Measurements from ENCODE around the gene LAMB1. TPM values are rescaled to one million over a fixed set of nuclear protein-coding genes. Genes with fewer than 3 reads are reported as not detected.

LAMB1 gene
- total RNA-seq, 2 donors from 2014 or later: 95.9 to 132 TPM

GRCh38 chr7:107980171-107980570 lies 22.8 kb downstream of the LAMB1 start:
- intact Hi-C loops (cut with DNase I, micrococcal nuclease): no loop called here
- DNase-seq (no peak), ATAC-seq (no peak)

- DNase-seq (no peak), ATAC-seq (no peak)
- intact Hi-C loops (cut with DNase I, micrococcal nuclease): no loop called here
Observed at GRCh38 chr7:107978815-107979408, 24.0 kb downstream of the LAMB1 start.

- DNase-seq: no peak
- intact Hi-C loops (cut with DNase I, micrococcal nuclease): no loop called here
- no peak for ATAC-seq
Observed at GRCh38 chr7:107977048-107977447, 25.9 kb downstream of the LAMB1 start.

- intact Hi-C loops (cut with DNase I, micrococcal nuclease): no loop called here
- DNase-seq: no peak
- no peak for ATAC-seq
Observed at GRCh38 chr7:107976620-107977019, 26.3 kb downstream of the LAMB1 start.

GRCh38 chr7:107975394-107976013 lies 27.5 kb downstream of the LAMB1 start:
- intact Hi-C loops (cut with DNase I, micrococcal nuclease): no loop called here
- DNase-seq: no peak
- ATAC-seq: no peak

- DNase-seq: no peak
Observed at GRCh38 chr7:107973861-107974260, 29.1 kb downstream of the LAMB1 start.

GRCh38 chr7:107972941-107973376 lies 30.0 kb downstream of the LAMB1 start:
- no peak for DNase-seq
- ATAC-seq: no peak
- intact Hi-C loops (cut with DNase I, micrococcal nuclease): no loop called here

More at GRCh38 chr7:107973861-107974260, 29.1 kb downstream of the LAMB1 start:
- no peak for ATAC-seq
- intact Hi-C loops (cut with DNase I, micrococcal nuclease): no loop called here

- no peak for ATAC-seq
- DNase-seq: no peak
- intact Hi-C loops (cut with DNase I, micrococcal nuclease): no loop called here
Observed at GRCh38 chr7:107972075-107972482, 30.9 kb downstream of the LAMB1 start.

GRCh38 chr7:107971613-107972012 lies 31.3 kb downstream of the LAMB1 start:
- DNase-seq (no peak), ATAC-seq (no peak)
- intact Hi-C loops (cut with DNase I, micrococcal nuclease): no loop called here

- intact Hi-C loops (cut with DNase I, micrococcal nuclease): no loop called here
- no peak for ATAC-seq
- DNase-seq: no peak
Observed at GRCh38 chr7:107971100-107971499, 31.9 kb downstream of the LAMB1 start.

GRCh38 chr7:107969856-107970255 lies 33.1 kb downstream of the LAMB1 start:
- intact Hi-C loops (cut with DNase I, micrococcal nuclease): no loop called here
- no peak for DNase-seq

GRCh38 chr7:107968449-107968848 lies 34.5 kb downstream of the LAMB1 start:
- intact Hi-C loops (cut with DNase I, micrococcal nuclease): no loop called here
- ATAC-seq (no peak), DNase-seq (no peak)

More at GRCh38 chr7:107969856-107970255, 33.1 kb downstream of the LAMB1 start:
- ATAC-seq: no peak

GRCh38 chr7:107967420-107967819 lies 35.5 kb downstream of the LAMB1 start:
- peak; percentile 90 for ATAC-seq
- no peak for DNase-seq
- intact Hi-C loops (cut with DNase I, micrococcal nuclease): no loop called here

- DNase-seq (no peak), ATAC-seq (peak; percentile 29)
- intact Hi-C loops (cut with DNase I, micrococcal nuclease): no loop called here
Observed at GRCh38 chr7:107966711-107967110, 36.2 kb downstream of the LAMB1 start.

- ATAC-seq (no peak), DNase-seq (no peak)
- intact Hi-C loops (cut with DNase I, micrococcal nuclease): no loop called here
Observed at GRCh38 chr7:107964510-107964909, 38.5 kb downstream of the LAMB1 start.

- ATAC-seq (no peak), DNase-seq (no peak)
- intact Hi-C loops (cut with DNase I, micrococcal nuclease): no loop called here
Observed at GRCh38 chr7:107962817-107963216, 40.1 kb downstream of the LAMB1 start.

GRCh38 chr7:107961405-107961804 lies 41.6 kb downstream of the LAMB1 start:
- intact Hi-C loops (cut with DNase I, micrococcal nuclease): no loop called here
- DNase-seq (no peak), ATAC-seq (no peak)

GRCh38 chr7:107960272-107960671 lies 42.7 kb downstream of the LAMB1 start:
- no peak for ATAC-seq
- intact Hi-C loops (cut with DNase I, micrococcal nuclease): no loop called here
- DNase-seq: no peak

GRCh38 chr7:107959527-107959898 lies 43.4 kb downstream of the LAMB1 start:
- ATAC-seq (no peak), DNase-seq (no peak)
- intact Hi-C loops (cut with DNase I, micrococcal nuclease): no loop called here

- DNase-seq (no peak), ATAC-seq (no peak)
- intact Hi-C loops (cut with DNase I, micrococcal nuclease): no loop called here
Observed at GRCh38 chr7:107958764-107959526, 44.0 kb downstream of the LAMB1 start.

Measured in left colon (tissue), 2 donors.